Endothelial cell of umbilical vein (primary cell): ENCODE measurements around the gene SCTR. TPM values are rescaled to one million over a fixed set of nuclear protein-coding genes. Genes with fewer than 3 reads are reported as not detected.

ENCODE experiments used
- BruUV-seq: library from RNA; stranded (reverse); fragments of 400-500 nt; replicated peaks from 2 replicates; lab custom pipeline; 2021; lab: Mats Ljungman, UMichigan
- CTCF ChIA-PET: fragments of 300-600, 350-600 bp; sonication (Branson Sonifier 250); formaldehyde crosslinking; loops from one replicate; lab custom pipeline; 2021; ENCODE audit warnings: antibody characterized with exemption, inconsistent platforms; lab: Charles Lee
- POLR2A ChIA-PET: fragments of 300-600, 350-600 bp; sonication (Branson Sonifier 250); formaldehyde crosslinking; loops from one replicate; lab custom pipeline; 2021; ENCODE audit warnings: antibody characterized with exemption, inconsistent platforms; lab: Charles Lee
- DNase-seq: peaks from one replicate; pipeline ENCODE4 v3.0.0-alpha.2; 2011; ENCODE audit warnings: low read depth, low spot score
- FAIRE-seq: peaks from 2 replicates; lab custom pipeline; 2011; peaks lifted over from hg19 to GRCh38; lab: Jason Lieb, UNC
- H2AFZ ChIP-seq: 2 replicates; pipeline ENCODE4 v1.6.0; 2012; ENCODE audit warnings: low read depth, low read length, control low read depth, inconsistent platforms
- H3K27ac ChIP-seq: 2 replicates; pipeline ENCODE4 v1.5.1; 2011; ENCODE audit warnings: low read depth, mild to moderate bottlenecking, control low read depth, low read length, moderate library complexity; ENCODE audit not compliant: insufficient read depth
- H3K27me3 ChIP-seq, 2 experiments: 2 replicates each; pipeline versions ENCODE4 v1.6.0 to v1.6.1; 2011; ENCODE audit warnings: low read length in 2 of 2, mixed read lengths in 1 of 2; ENCODE audit not compliant: control insufficient read depth in 2 of 2, insufficient read depth in 2 of 2
- H3K36me3 ChIP-seq, 2 experiments: 2 replicates in 1 of 2; 3 replicates in 1 of 2; pipeline ENCODE4 v1.5.1; 2011; ENCODE audit warnings: low read length in 2 of 2, mild to moderate bottlenecking in 1 of 2, moderate library complexity in 1 of 2; ENCODE audit not compliant: control insufficient read depth in 2 of 2, insufficient read depth in 2 of 2; ENCODE audit errors: extremely low read depth in 1 of 2
- H3K4me1 ChIP-seq: 3 replicates; pipeline ENCODE4 v1.5.1; 2011; ENCODE audit warnings: mild to moderate bottlenecking, low read length; ENCODE audit not compliant: control insufficient read depth, insufficient read depth; ENCODE audit errors: extremely low read depth
- H3K4me2 ChIP-seq: 2 replicates; pipeline ENCODE4 v1.6.1; 2011; ENCODE audit warnings: low read length, control low read depth, mixed read lengths; ENCODE audit not compliant: insufficient read depth
- H3K4me3 ChIP-seq, 3 experiments: fragments of 200-600 bp in 1 of 3; sonication (generic), shearing (Covaris generic) in 1 of 3; replicated peaks in 1 of 3; 2 replicates each; pipeline ENCODE4 v1.5.1; 2011 to 2016; ENCODE audit warnings: control low read depth in 3 of 3, low read length in 3 of 3, mild to moderate bottlenecking in 2 of 3, inconsistent platforms in 1 of 3, low read depth in 1 of 3, moderate library complexity in 1 of 3; ENCODE audit not compliant: insufficient read depth in 1 of 3
- H3K79me2 ChIP-seq: 2 replicates; pipeline ENCODE4 v1.6.0; 2012; ENCODE audit warnings: low read length, inconsistent platforms; ENCODE audit not compliant: control insufficient read depth, insufficient read depth
- H3K9ac ChIP-seq: replicated peaks from 2 replicates; pipeline ENCODE3; 2011; ENCODE audit warnings: low read length, control low read depth; ENCODE audit not compliant: insufficient read depth; ENCODE audit errors: extremely low read depth
- H3K9me1 ChIP-seq: replicated peaks from 3 replicates; pipeline ENCODE4 v1.6.0; 2011; ENCODE audit warnings: mild to moderate bottlenecking, low read length; ENCODE audit not compliant: control insufficient read depth, insufficient read depth; ENCODE audit errors: extremely low read depth
- H3K9me3 ChIP-seq: replicated peaks from 2 replicates; pipeline ENCODE4 v1.5.1; 2012; ENCODE audit warnings: low read length, inconsistent platforms; ENCODE audit not compliant: control insufficient read depth, insufficient read depth
- H4K20me1 ChIP-seq: replicated peaks from 2 replicates; pipeline ENCODE3; 2011; ENCODE audit warnings: mild to moderate bottlenecking, low read length; ENCODE audit not compliant: control insufficient read depth, insufficient read depth; ENCODE audit errors: extremely low read depth
- CTCF ChIP-seq, 2 donors: IDR thresholded peaks; 1 replicate in 1 of 2; 2 replicates in 1 of 2; pipeline ENCODE4 v1.5.1; 2011; ENCODE audit warnings: low read length in 2 of 2, mild to moderate bottlenecking in 2 of 2, moderate library complexity in 2 of 2, control low read depth in 1 of 2, inconsistent platforms in 1 of 2, low read depth in 1 of 2; ENCODE audit not compliant: insufficient read depth in 1 of 2; ENCODE audit errors: extremely low read depth in 1 of 2
- EZH2 ChIP-seq: IDR thresholded peaks from 2 replicates; pipeline ENCODE4 v1.6.1; 2012; ENCODE audit warnings: borderline replicate concordance, low read depth, mild to moderate bottlenecking, moderate library complexity, low read length, inconsistent platforms; ENCODE audit not compliant: severe bottlenecking
- FOS ChIP-seq: IDR thresholded peaks from 2 replicates; pipeline ENCODE4 v1.6.1; 2011; ENCODE audit warnings: mild to moderate bottlenecking, low read length, moderate library complexity, borderline replicate concordance; ENCODE audit not compliant: insufficient read depth
- GATA2 ChIP-seq: IDR thresholded peaks from 2 replicates; pipeline ENCODE4 v1.7.0; 2011; ENCODE audit warnings: low read depth, mild to moderate bottlenecking, moderate library complexity, mixed read lengths, low read length; ENCODE audit not compliant: insufficient read length, insufficient read depth
- JUN ChIP-seq: IDR thresholded peaks from 2 replicates; pipeline ENCODE4 v1.6.1; 2011; ENCODE audit warnings: borderline replicate concordance, low read depth; ENCODE audit not compliant: insufficient read length, insufficient read depth
- MAX ChIP-seq: IDR thresholded peaks from 2 replicates; pipeline ENCODE4 v1.6.1; 2011; ENCODE audit not compliant: insufficient read depth, insufficient read length
- MYC ChIP-seq: IDR thresholded peaks from one replicate; pipeline ENCODE4 v1.6.1; 2011; ENCODE audit warnings: mild to moderate bottlenecking, low read depth, low read length
- POLR2A ChIP-seq: IDR thresholded peaks from 2 replicates; pipeline ENCODE4 v1.6.1; 2012; ENCODE audit warnings: low read depth, mild to moderate bottlenecking, control low read depth, low read length
- POLR2AphosphoS5 ChIP-seq: IDR thresholded peaks from 2 replicates; pipeline ENCODE4 v1.6.1; 2012; ENCODE audit warnings: low read depth, mild to moderate bottlenecking, control low read depth, low read length, moderate library complexity; ENCODE audit not compliant: insufficient read depth
- dilution Hi-C: fragments of 300-500 bp; cut with MboI; formaldehyde crosslinking; loops from one replicate; pipeline ENCODE4 v1.15.0; 2019; ENCODE audit warnings: low sequenced_read_pairs; ENCODE audit not compliant: extremely low pct_ligation_motif_present
- intact Hi-C: fragments of 100-400 bp; cut with micrococcal nuclease; formaldehyde crosslinking; loops from one replicate; pipeline ENCODE4 v1.10.0; 2022
- polyA plus RNA-seq, 4 experiments: library from polyadenylated mRNA; depleted of rRNA in 3 of 4; stranded (reverse) in 3 of 4; unstranded in 1 of 4; fragments of >200 nt; gene quantifications; 2 replicates each; pipeline versions ENCODE4 v1.2.1 to v1.2.3, GENCODE V29; 2011 to 2012; ENCODE audit warnings: missing spikeins in 1 of 4
- total RNA-seq: library from RNA; stranded (reverse); gene quantifications from 2 replicates; pipeline ENCODE4 v1.2.3, GENCODE V29; 2021

The SCTR gene
- total and polyA plus RNA-seq, 2 donors (not counting 3 experiments of a cell fraction or from before 2014, with no cell fraction given): not detected

DNA sequence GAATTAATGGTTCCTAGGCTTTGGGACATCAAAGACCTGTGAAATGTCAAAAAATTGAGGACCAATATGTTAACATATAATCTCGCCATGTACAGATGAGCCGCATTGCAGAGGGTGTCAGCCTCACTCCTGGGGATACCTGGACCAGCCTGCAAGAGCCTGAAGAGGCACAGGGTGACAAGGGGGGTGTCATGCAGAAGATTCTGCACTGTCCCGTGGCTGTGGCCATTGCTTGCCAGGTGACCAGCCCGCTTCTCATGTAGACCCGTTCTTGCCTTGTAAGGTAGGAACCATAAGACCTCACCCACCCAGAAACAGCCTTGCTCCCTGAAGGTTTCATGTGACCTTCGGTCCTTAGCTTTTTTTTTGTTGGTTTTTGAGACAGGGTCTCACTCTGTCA lies 55.2 kb downstream of the SCTR start:
- ChIA-PET CTCF (no interaction called here), POLR2A (no interaction called here)
- H3K4me1 ChIP-seq: no peaks in the 10 kb centered on the region
- no peaks in the 10 kb centered on the region for H4K20me1 ChIP-seq
- no peak for DNase-seq
- H3K9me1 ChIP-seq: no peaks in the 10 kb centered on the region
- no peak overlapping the region for H2AFZ ChIP-seq
- no peaks in the 10 kb centered on the region for H3K9me3 ChIP-seq
- FAIRE-seq: no peak
- TF ChIP-seq FOS: no peak
- TF ChIP-seq JUN: no peak
- TF ChIP-seq POLR2A: no peak
- TF ChIP-seq MYC: no peak
- TF ChIP-seq CTCF (IDR thresholded peaks at IDR 0.05; ENCODE audit: extremely low read depth in 1 of 2, insufficient read depth in 1 of 2, low read depth in 1 of 2, low read length in 2 of 2): no peak
- TF ChIP-seq EZH2: no peak
- no peak for TF ChIP-seq GATA2
- no peak for TF ChIP-seq MAX
- TF ChIP-seq POLR2AphosphoS5: no peak
- dilution Hi-C loops: no loop called here
- peaks cover 3% of the 10 kb centered on the region in 2 experiments for H3K27me3 ChIP-seq
- no peak overlapping the region for H3K27ac ChIP-seq
- no peak overlapping the region for H3K4me3 ChIP-seq
- BruUV-seq: no TSS peak
- no peak overlapping the region for H3K9ac ChIP-seq
- no peaks in the 10 kb centered on the region for H3K36me3 ChIP-seq
- H3K79me2 ChIP-seq: no peaks in the 10 kb centered on the region
- no peak overlapping the region for H3K4me2 ChIP-seq
- intact Hi-C loops: no loop called here
